Glutamatergic neuron (in vitro differentiated cells): ENCODE data around the gene LPIN1. TPM values are rescaled to one million over a fixed set of nuclear protein-coding genes. Genes with fewer than 3 reads are reported as not detected.

Experiments used
- DNase-seq: peaks from one replicate; pipeline ENCODE4 v3.0.0; 2022
- H3K27ac Mint-ChIP-seq: one replicate; pipeline ENCODE4 v1.8.0; 2020; ENCODE audit warnings: mild to moderate bottlenecking, mixed read lengths, inconsistent platforms; ENCODE audit not compliant: unreplicated experiment
- H3K27me3 Mint-ChIP-seq: one replicate; pipeline ENCODE4 v1.8.0; 2020; ENCODE audit warnings: mild to moderate bottlenecking, moderate library complexity, mixed read lengths, inconsistent platforms; ENCODE audit not compliant: unreplicated experiment
- H3K36me3 Mint-ChIP-seq: one replicate; pipeline ENCODE4 v1.8.0; 2020; ENCODE audit warnings: mild to moderate bottlenecking, mixed read lengths, inconsistent platforms; ENCODE audit not compliant: unreplicated experiment
- H3K4me1 Mint-ChIP-seq: one replicate; pipeline ENCODE4 v1.8.0; 2020; ENCODE audit warnings: mild to moderate bottlenecking, low read depth, mixed read lengths, inconsistent platforms; ENCODE audit not compliant: unreplicated experiment
- H3K4me3 Mint-ChIP-seq: one replicate; pipeline ENCODE4 v1.8.0; 2020; ENCODE audit warnings: mild to moderate bottlenecking, mixed read lengths, inconsistent platforms; ENCODE audit not compliant: unreplicated experiment
- H3K9me3 Mint-ChIP-seq: one replicate; pipeline ENCODE4 v1.8.0; 2020; ENCODE audit warnings: mild to moderate bottlenecking, moderate library complexity, mixed read lengths, inconsistent platforms; ENCODE audit not compliant: unreplicated experiment
- long read RNA-seq: library from polyadenylated mRNA; unstranded; transcript quantifications from one replicate; pipeline ENCODE4 v2.0.0, GENCODE V29; 2020; ENCODE audit not compliant: unreplicated experiment
- total RNA-seq: library from RNA; stranded (reverse); fragmentation: NEBNext Ultra II Directional; extraction: Animal tissue kit (Norgen Biotek cat#: 25700); gene quantifications from one replicate; pipeline ENCODE4 v1.2.1, GENCODE V29; 2021; ENCODE audit not compliant: unreplicated experiment
- TF ChIP-seq, protein P1 (sequence below): fragments of 200-600 bp; sonication (generic); IDR thresholded peaks from one replicate; pipeline ENCODE4 v1.5.0; 2021; ENCODE audit not compliant: partially characterized antibody, unreplicated experiment

Gene LPIN1, protein sequence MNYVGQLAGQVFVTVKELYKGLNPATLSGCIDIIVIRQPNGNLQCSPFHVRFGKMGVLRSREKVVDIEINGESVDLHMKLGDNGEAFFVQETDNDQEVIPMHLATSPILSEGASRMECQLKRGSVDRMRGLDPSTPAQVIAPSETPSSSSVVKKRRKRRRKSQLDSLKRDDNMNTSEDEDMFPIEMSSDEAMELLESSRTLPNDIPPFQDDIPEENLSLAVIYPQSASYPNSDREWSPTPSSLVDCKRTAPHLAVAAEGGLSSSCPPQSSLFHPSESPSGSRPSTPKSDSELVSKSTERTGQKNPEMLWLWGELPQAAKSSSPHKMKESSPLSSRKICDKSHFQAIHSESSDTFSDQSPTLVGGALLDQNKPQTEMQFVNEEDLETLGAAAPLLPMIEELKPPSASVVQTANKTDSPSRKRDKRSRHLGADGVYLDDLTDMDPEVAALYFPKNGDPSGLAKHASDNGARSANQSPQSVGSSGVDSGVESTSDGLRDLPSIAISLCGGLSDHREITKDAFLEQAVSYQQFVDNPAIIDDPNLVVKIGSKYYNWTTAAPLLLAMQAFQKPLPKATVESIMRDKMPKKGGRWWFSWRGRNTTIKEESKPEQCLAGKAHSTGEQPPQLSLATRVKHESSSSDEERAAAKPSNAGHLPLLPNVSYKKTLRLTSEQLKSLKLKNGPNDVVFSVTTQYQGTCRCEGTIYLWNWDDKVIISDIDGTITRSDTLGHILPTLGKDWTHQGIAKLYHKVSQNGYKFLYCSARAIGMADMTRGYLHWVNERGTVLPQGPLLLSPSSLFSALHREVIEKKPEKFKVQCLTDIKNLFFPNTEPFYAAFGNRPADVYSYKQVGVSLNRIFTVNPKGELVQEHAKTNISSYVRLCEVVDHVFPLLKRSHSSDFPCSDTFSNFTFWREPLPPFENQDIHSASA
- 142 TPM for total RNA-seq
- long read RNA-seq, full-length matches to known transcripts = 5 of 23 reads
- long read RNA-seq, partial matches to known transcripts = 13 of 23 reads
- long read RNA-seq, other reads (novel, unspliced or antisense) = 5 of 23 reads

DNA sequence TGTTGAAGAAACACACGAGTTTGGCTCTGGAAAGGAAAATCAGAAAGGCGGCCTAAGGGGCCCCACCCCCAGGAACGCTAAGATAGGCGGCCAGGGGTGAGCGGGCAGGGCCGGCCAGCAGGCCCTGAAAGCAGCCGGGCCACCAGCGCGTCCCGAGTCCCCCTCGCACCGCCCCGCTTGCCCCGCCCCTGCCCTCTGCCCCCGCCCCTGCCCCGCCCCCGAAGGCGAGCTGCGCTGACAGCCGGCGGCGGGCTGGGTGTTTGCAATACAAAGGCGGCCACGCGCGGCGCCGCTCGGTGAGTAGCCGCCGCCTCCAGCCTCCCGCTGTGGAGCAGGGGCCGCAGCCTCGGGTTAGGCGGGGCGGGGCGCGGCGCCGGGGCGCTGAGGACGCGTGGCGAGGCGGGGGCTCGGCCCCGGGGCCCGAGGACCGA lies at the start of gene LPIN1:
LPIN1 (plus strand) TSS at position 257 of the 431 bp plus-strand sequence. CDS start 18,910 bp downstream, outside the sequence.
- Mint-ChIP-seq H3K27me3 (peaks cover 18% of the 10 kb centered on the region), H3K9me3 (peaks cover 7% of the 10 kb centered on the region), H3K4me1 (peaks cover 45% of the 10 kb centered on the region), H3K36me3 (no peaks in the 10 kb centered on the region), H3K4me3 (peak within 1 kb of the TSS; percentile 96), H3K27ac (peak within 1 kb of the TSS; percentile 93)
- TF ChIP-seq, protein P1, sequence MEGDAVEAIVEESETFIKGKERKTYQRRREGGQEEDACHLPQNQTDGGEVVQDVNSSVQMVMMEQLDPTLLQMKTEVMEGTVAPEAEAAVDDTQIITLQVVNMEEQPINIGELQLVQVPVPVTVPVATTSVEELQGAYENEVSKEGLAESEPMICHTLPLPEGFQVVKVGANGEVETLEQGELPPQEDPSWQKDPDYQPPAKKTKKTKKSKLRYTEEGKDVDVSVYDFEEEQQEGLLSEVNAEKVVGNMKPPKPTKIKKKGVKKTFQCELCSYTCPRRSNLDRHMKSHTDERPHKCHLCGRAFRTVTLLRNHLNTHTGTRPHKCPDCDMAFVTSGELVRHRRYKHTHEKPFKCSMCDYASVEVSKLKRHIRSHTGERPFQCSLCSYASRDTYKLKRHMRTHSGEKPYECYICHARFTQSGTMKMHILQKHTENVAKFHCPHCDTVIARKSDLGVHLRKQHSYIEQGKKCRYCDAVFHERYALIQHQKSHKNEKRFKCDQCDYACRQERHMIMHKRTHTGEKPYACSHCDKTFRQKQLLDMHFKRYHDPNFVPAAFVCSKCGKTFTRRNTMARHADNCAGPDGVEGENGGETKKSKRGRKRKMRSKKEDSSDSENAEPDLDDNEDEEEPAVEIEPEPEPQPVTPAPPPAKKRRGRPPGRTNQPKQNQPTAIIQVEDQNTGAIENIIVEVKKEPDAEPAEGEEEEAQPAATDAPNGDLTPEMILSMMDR = no peak
- peak; percentile 95 for DNase-seq

DNA sequence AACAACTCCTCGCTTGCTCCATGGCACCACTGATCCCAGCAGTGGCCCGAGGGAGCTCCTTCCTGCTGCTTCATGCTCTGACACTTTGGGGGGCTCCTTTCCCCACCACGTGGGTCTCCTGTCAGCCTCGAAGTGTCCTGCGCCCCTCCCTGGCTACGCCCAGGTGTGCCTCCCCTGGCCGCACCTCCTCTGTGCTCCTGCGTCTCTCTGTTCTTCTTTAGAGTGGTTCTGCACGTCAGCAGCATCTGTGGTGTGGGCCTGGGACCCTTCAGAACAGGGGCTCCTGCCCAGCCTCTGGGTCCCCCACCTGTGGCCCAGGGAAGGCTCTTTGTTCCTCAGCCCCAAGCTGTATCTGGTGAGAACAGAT lies 49.7 kb upstream of the LPIN1 start:
- Mint-ChIP-seq H3K4me3 (no peak overlapping the region), H3K36me3 (no peaks in the 10 kb centered on the region), H3K27ac (no peak overlapping the region), H3K9me3 (peaks cover 5% of the 10 kb centered on the region), H3K4me1 (peaks cover 18% of the 10 kb centered on the region), H3K27me3 (no peaks in the 10 kb centered on the region)
- TF ChIP-seq, protein P1 = no peak
- no peak for DNase-seq

DNA sequence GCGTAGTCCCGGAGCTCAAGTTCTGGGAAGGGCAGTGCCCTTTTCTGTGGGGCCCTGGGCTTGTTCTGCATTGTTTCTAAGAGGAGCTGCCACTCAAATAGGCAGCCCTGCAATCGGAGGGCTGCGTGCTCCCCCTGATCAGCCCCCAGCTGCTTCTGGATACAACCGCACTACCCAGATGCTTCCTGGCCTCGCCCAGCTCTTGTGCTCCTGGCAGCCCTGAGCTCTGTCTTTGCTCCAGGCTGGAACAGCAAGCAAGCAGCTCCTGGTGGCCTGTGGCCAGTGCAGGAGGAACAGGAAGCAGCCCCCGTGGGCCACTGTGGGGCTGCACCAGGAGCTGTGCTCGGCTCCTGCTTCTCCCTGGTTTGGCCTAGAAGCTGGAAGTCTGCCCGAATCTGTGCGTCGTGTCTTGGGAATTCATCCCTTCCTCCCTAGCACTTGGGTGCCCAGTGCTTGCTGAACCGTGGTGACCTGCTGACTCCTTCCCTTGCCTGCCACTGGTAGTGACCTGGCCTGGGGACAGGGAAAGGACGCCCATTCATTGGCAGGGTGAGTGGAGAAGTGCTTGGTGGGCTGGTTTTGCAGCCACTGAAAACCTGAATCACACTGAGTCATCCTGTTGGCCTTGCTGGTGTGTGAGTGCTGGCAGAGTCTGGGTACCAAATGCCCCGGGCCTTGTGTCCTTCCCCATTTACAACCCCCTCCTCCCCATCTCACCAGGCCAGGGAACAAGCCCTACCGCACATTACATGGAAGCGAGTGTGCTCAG lies 49.1 kb upstream of the LPIN1 start:
- no peaks in the 10 kb centered on the region for H3K36me3 Mint-ChIP-seq
- H3K4me3 Mint-ChIP-seq = no peak overlapping the region
- peaks cover 18% of the 10 kb centered on the region for H3K4me1 Mint-ChIP-seq
- no peaks in the 10 kb centered on the region for H3K27me3 Mint-ChIP-seq
- peaks cover 5% of the 10 kb centered on the region for H3K9me3 Mint-ChIP-seq
- DNase-seq = peak; percentile 37
- TF ChIP-seq, protein P1 = no peak
- peak overlapping the region; percentile 59 for H3K27ac Mint-ChIP-seq

DNA sequence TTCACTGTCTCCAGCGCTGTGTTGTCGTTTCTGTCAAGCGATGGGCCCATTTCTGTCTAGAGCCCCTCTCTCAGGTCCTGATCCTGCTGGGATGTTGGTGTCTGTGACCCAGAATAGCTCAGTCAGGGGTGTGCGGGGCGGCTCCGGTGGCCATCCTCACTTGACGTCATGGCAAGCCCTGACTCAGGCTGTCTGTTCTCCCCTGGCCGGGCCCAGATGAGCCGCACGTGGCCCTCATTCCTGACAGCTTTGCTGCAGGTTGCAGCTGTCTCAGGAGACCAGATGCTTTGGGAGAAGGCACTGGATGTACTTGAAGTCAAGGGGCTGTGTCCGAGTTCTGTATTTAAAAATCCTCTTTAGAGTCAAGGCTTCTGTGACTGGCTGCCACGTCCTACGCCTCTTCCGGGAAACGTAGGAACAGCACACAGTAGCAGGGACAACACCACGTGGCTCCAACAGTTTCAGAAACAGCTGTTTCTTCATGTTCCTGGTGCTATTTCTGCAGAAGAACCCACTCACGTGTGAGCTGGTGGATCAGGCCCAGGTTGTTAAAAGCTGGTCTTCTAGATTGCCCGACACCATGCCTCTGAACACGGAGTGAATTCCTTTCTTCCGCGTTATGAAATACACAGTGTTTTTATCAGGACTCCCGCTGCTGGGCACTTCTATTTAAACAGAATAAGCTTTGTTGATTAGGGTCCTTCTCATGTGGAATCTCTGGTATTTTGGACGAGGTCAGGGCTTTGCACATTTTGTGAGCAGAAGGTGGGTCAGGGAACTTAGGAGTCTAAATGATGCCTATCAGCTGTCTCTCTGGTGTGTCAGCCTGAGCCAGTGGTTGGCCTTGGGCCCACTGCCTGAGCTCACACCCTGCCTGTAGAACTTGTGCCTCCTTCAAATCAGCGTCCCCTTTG lies 48.2 kb upstream of the LPIN1 start:
- H3K27ac Mint-ChIP-seq = peak overlapping the region; percentile 25
- no peaks in the 10 kb centered on the region for H3K36me3 Mint-ChIP-seq
- H3K4me1 Mint-ChIP-seq = peaks cover 18% of the 10 kb centered on the region
- peak; percentile 43 for DNase-seq
- no peak overlapping the region for H3K4me3 Mint-ChIP-seq
- peaks cover 5% of the 10 kb centered on the region for H3K9me3 Mint-ChIP-seq
- TF ChIP-seq, protein P1 = no peak
- no peaks in the 10 kb centered on the region for H3K27me3 Mint-ChIP-seq
